Endometrium (tissue), 2 donors: Measurements from ENCODE around the gene FSTL1.
A peak's percentile ranks its signal among the peaks of the same experiment; 100 is the strongest.
"Not testable (repeated sequence)": the region's sequence is repeated elsewhere in the genome, so short reads cannot be mapped to it uniquely, and the experiment has no call there.

ENCODE experiments used
- FAIRE-seq: peaks from 2 replicates; lab custom pipeline; 2012; peaks lifted over from hg19 to GRCh38; lab: Jason Lieb, UNC
- donor health status: control.
- donor health status: control.

FSTL1 gene

DNA sequence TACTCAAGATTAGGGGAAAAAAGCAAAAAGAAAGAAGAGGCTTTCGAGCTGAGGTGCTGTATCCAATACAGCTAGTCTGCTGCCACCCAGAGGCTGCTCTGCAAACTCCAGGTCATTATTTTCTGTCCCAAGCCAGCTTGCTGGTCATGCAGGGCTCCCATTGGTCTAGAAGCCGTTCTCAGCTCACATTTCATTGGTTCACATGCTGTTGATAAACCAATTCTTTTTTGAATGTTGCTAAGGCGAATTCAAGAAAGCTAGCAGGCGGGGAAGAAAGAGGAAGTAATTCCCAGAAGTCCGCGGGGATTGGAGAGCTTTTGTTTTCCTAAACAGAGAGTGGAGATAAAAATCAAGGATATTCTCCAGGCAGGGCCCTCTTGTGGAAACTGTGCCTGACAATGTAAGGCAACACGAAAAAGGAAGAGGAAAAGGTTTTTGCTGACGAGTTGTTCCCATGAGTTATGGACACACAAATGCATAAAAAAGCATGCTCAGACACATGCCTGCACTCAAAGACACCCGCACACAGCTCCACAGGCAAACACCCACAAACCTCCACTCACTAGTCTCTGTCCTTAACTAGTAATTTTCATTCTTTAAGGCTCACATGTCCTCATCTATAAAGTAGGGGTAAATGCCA is 33.4 kb downstream of the FSTL1 start:
- FAIRE-seq, result peak; percentile 100

DNA sequence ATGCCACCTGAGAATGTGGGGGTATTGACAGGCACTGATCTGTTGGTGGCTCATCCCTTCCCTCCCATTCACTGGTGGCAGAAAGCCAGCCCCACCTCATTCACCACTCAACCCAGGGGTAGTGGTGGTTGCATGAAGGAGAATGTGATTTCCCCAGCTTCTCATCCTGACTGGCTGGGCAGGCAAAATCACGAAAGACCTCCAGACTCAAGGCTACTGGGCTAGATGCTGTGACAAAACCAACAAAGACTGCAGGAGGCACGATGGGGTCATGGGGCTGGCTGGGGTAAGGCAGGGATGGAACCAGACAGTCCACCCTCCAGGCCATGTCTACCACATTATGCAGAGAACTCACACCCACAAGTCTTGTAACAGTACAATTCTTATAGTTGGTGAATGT is 33.9 kb downstream of the FSTL1 start:
- no peak for FAIRE-seq

DNA sequence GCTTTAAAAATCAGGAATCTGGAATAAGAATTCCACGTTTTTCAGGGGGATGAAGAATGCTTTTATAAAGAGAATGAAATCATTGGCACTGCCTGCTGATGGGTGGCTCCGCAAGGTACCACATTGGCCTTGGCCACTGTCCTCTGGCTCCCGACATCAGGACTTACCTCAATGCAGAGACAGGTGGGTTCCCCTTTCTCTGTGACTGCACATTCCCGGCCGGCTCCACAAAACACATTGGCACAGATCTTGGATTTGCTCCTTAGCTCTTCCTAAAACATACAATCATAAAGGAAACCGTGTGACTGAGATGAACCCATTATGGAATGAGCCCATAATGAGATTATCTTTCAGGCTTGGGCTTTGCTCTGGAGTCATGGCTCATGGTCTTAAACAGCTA is 35.0 kb downstream of the FSTL1 start:
- no peak for FAIRE-seq

DNA sequence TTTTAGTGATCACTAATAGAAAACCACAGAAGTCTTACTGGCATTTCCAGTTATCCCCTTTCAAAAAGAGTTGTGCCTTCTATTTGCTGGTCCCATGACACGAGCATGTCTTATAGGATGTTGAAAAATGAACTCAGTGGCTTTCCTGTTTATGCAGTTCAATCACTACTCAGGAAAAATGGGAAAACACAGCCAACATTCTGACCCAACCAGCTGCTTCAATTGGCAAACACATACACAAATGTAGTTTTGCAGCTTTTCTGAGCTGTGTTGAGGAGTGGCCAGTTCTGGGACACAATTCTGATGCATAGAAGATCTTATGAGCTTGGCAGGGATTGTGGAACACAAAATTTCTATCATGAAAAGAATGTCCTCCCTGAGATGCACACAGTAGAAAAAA is 40.3 kb downstream of the FSTL1 start:
- FAIRE-seq, result no peak

DNA sequence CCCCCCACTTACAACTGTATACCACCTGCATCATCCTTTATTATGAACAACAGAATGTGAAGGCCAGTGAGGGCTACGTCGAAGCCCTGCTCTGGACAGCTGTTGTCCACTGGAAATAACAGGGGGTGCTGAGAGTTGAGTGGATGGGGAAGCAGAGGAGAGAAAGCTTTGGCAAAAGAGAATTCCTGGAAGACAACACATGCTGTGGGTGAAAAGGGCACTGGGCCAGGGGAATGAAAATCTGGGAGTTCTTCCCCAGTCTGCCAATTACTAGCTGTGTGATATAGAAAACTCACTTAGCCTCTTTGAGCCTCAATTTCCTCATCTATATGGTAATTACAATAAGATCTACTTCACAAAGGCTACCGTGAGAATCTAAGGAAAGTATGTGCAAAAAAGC is 40.7 kb downstream of the FSTL1 start:
- FAIRE-seq, result no peak

- FAIRE-seq, result no peak
These were observed 43.1 kb downstream of the FSTL1 start for GRCh38 chr3:120407508-120408287.

- FAIRE-seq, result no peak
These were observed 45.9 kb downstream of the FSTL1 start for GRCh38 chr3:120404876-120405275.

DNA sequence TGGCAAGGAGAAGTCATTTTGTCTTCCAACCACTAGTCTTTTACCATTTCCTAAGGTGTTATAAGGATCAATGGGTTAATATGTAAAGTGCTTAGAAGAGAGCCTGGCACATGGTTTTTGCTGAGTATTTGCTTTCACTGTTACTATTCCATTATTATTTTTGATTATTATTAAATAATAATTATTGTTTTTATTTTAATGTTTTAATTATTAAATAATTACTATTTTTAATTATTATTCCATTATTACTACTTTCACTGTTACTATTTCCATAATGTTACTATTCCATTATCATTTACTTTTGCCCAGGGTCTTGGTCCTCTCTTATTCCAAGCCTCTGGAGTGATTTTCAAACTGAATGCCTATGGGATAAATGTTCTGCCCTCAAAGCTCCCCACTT is 48.5 kb downstream of the FSTL1 start:
- FAIRE-seq, result no peak

DNA sequence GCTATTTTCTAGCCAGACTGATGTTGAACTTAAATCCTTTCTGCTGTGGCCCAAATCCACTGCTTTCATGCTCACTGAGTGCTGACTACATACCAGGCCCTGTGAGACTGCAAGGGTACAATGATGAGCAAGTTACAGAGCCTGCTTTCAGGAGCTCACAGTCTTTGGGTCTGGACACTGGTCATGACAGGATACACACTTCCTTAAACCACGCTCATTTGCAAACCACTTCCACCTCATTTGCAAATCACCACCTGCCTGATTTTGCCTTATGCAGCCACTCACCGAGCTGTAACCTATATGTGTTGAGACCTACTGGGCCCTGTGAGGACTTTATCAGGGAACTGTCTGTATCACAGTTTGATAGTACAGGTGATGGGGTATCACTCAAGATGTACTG is 51.4 kb downstream of the FSTL1 start:
- FAIRE-seq, result no peak

GRCh38 chr3:120396469-120396868 is 54.3 kb downstream of the FSTL1 start:
- FAIRE-seq, result no peak

DNA sequence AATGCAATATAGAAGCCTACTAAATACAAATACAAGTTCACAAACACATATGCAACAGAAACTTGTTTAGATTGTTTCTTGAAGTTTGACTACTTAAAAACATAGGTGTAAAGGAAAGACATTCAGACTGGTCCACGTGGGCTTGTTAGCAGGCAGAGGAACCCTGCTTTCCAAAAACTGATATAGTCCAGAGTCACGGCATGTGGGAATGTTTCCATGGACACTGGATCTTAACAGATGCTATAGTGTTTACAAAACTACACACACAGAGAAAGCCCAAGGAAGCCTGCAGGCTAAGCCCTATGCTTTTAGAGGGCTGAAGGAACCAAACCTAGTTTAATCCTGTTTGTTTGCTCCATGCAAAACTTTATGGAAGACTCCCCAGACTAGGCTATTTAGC is 56.4 kb downstream of the FSTL1 start:
- FAIRE-seq, result no peak

DNA sequence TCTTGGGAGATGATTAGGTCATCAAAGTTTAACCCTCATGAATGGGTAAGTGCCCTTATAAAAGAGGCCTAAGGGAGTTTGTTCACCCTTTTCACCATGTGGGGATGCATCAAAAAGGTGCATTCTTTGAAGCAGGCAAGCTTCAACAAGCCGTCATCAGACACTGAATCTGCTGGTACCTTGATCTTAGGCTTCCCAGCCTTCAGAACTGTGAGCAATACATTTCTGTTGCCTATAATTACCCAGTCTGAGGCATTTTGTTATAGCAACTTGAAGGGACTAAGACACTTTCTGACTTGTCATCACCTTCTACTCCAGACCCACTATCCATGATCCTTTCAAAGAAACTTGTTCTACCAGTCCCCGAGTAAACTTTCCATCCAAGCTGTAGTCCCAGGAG is 57.0 kb downstream of the FSTL1 start:
- FAIRE-seq, result no peak

GRCh38 chr3:120393243-120393642 is 57.5 kb downstream of the FSTL1 start:
- FAIRE-seq, result no peak

DNA sequence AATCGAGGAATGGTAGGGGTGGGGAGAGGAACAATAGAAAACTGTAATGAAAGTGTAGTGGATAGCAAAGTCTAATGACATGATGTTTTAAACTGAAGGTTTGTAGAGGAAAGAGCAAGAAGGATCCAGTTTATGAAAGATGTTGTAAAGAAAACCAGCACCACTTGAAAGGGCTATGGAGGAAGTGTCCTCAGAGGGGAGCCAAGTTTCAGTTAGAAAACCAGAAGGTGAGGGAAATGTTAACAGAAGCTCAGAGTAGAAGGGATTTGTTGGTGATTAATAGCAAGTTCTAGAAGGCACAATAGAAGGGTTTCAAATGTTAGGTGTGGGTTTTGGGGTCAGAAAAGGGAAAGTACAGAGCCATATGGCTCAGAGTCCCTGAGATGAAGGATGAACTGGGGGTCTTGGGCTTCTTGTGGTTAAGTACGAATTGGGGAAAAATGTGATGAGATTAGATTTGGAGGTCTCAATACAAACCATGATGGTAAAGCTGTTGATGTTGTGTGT is 67.8 kb downstream of the FSTL1 start:
- FAIRE-seq, result no peak

DNA sequence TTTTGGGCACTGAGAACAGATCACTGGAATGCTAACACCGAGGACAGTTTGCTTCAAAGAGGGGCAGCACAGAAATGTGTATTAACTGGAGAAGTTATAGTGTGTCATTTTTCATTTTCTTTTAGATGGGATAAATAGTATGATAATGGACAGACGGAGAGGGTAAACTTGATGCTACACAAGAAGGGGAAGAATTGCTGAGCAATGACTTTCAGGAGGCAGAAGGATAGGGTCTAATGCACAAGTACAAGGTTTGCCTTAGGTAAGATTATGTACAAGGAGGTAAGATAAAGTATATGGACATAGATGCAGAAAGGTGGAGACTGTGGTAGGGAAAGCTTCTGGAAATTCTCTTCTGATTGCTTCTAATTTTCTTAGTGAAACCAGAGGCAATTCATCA is 69.3 kb downstream of the FSTL1 start:
- FAIRE-seq, result no peak

DNA sequence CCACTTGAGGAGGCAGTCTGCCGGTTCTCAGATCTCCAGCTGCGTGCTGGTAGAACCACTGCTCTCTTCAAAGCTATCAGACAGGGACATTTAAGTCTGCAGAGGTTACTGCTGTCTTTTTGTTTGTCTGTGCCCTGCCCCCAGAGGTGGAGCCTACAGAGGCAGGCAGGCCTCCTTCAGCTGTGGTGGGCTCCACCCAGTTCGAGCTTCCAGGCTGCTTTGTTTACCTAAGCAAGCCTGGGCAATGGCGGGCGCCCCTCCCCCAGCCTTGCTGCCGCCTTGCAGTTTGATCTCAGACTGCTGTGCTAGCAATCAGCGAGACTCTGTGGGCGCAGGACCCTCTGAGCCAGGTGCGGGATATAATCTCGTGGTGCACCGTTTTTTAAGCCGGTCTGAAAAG is 72.8 kb downstream of the FSTL1 start:
- not testable (repeated sequence) for FAIRE-seq

DNA sequence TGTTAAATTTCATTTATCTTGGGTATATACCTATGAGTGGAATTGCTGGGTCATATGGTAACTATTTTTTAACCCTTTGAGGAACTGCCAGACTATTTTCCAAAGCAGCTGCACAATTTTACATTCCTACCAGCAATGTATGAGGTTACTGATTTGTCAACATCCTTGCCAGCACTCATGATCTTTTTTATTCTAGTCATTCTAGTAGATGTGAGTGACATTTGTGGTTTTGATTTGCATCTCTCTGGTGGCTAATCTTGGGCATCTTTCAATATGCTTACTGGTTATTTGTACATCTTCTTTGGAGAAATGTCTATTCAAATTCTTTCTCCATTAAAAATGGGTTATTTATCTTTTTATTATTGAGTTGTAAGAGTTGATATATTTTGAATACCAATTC is 80.3 kb downstream of the FSTL1 start:
- FAIRE-seq, result no peak

DNA sequence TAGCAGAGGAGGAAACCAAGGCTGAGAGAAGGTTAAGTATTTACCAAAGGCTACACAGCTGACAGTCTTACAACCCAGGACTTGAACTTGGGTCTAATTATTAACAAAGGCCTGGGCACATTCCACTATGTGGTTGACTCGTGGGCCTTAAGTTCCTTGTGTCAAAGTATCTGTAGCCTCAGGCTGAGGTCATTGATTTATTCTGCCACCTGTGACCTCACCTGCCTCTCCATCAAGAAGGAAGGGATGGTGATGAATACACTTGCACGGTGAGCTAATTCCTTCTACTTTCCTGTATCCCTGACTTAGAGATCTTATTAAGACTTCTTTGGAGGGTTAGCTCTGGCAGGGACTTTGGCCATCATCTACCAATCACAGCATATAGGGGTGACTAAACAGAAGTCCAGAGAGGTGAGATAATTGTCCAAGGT is 81.7 kb downstream of the FSTL1 start:
- no peak for FAIRE-seq

- no peak for FAIRE-seq
These were observed 82.6 kb downstream of the FSTL1 start for GRCh38 chr3:120368172-120368571.

GRCh38 chr3:120364821-120365220 is 86.0 kb downstream of the FSTL1 start:
- no peak for FAIRE-seq

DNA sequence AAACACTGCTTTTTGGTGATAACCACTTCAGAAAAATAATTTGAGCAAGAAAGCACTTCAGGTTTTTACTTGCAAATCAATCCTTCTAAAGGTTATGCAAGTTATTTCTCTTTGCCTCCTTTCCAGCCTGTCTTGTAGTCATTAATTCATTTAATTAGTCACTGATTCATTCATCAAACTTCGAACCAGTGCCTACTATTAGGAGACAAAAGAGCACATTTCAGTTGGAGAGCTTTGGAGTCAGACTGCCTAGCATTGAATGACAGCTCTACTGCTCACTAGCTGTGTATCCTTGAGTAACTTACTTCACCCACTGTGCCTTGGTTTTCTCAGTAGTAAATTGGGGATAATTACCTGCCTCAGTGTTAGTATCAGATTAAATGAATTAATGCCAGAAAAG is 86.7 kb downstream of the FSTL1 start:
- no peak for FAIRE-seq

- FAIRE-seq, result no peak
These were observed 93.0 kb downstream of the FSTL1 start for GRCh38 chr3:120357807-120358206.

DNA sequence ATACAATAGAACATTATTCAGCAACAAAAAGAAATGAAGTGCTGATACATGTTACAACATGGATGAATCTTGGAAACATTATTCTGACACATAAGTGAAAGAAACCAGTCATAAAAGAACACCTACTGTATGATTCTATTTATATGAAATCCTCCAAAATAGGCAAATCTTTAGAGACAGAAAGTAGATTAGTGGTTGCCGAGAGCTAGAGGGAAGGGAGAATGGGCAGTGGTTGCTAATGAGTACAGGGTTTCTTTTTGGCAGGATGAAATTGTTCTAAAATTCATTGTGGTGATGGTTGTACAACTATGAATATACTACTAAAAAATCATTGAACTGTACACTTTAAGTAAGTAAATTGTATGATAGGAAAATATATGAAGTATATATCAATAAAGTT is 95.3 kb downstream of the FSTL1 start:
- FAIRE-seq, result no peak

DNA sequence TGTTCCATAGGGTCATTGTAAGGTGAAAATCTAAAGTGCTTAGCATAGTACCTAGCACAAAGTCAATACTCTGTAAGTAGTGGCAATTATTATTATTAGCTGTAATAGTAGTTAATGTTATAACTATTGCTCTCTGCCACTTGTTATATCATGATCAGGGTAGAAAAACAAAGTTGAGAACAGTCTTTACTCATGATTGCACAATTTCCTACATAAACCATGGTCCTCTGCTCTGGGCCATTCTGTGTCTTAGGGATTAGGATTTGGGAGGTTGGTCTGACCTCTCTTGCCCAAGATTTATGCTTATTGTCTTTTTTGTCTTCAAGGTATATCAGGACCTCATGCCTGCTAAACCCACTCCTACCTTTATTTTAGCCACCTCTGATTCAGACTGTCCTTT is 97.3 kb downstream of the FSTL1 start:
- no peak for FAIRE-seq
